SK-N-MC (cell line): ENCODE measurements around the gene GUCY1A2.
"Not testable (repeated sequence)": the region's sequence is repeated elsewhere in the genome, so short reads cannot be mapped to it uniquely, and the experiment has no call there.

ENCODE experiments used
- EZH2 ChIP-seq: fragments of 200-600 bp; sonication (generic); IDR thresholded peaks from one replicate; pipeline ENCODE4 v1.6.1; 2017; ENCODE audit warnings: antibody characterized with exemption
- POLR2AphosphoS5 ChIP-seq: IDR thresholded peaks from 2 replicates; pipeline ENCODE4 v1.6.1; 2012; ENCODE audit warnings: mild to moderate bottlenecking, low read depth, low read length, borderline replicate concordance

DNA sequence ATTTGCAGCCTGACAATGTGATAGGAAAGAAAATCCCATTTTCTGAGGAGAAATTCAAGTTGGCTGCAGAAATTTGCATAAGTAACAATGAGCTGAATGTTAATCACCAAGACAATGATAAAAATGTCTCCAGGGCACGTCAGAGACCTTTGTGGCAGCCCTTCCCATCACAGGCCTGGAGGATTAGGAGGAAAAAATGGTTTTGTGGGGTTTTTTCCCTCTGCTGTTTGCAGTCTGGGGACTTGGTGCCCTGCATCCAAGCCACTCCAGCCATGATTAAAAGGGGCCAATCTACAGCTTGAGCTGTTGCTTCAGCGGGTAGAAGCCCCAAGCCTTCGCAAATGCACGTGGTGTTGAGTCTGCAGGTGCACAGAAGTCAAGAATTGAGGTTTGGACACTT is 33.1 kb upstream of the GUCY1A2 start:
- TF ChIP-seq POLR2AphosphoS5, EZH2: not testable (repeated sequence)
